Measurements from ENCODE around the gene DEGS1.

DNA sequence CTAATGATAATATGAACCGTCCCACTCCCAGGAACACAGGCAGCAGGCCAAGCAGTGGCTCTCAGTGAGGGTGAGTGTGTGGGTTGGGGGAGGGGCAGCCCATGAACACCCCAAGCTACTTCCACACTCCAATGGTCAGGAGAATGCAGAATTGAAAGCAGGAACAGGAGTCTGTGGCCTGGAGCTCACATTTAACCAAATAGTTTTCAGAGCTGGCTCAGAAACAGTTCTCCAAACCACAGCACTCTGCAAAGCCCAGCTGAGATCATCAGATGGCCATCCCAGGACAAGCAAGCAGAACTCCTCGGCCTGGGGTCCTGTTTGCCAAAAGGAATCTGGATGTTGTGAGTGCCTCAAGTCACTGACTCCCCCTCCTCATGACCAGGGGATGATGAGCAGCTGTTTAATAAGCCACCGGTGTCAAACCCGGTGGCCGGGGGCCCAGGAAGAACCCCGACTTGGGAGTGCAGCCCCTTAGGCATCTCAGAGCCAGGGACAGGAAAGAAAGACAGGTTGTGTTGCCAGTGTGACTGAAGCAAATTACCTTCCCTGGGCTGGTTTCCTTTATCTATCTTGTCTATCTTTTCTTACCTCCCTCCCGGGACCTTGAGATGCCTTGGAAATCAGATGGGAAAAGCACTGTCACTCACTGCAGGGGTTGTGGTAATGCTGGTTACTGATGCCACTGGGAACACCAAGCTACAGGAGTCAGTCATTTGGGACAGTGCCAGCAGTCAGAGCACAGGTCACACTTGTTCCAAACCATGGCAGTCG, 20.4 kb downstream of the DEGS1 start:
- TF ChIP-seq, protein P1, sequence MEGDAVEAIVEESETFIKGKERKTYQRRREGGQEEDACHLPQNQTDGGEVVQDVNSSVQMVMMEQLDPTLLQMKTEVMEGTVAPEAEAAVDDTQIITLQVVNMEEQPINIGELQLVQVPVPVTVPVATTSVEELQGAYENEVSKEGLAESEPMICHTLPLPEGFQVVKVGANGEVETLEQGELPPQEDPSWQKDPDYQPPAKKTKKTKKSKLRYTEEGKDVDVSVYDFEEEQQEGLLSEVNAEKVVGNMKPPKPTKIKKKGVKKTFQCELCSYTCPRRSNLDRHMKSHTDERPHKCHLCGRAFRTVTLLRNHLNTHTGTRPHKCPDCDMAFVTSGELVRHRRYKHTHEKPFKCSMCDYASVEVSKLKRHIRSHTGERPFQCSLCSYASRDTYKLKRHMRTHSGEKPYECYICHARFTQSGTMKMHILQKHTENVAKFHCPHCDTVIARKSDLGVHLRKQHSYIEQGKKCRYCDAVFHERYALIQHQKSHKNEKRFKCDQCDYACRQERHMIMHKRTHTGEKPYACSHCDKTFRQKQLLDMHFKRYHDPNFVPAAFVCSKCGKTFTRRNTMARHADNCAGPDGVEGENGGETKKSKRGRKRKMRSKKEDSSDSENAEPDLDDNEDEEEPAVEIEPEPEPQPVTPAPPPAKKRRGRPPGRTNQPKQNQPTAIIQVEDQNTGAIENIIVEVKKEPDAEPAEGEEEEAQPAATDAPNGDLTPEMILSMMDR (IDR thresholded peaks at IDR 0.05) = no peak
- TF ChIP-seq POLR2A (IDR thresholded peaks at IDR 0.05) = no peak
